Retina (tissue), 1 donor: ENCODE measurements around the gene PIK3AP1.

Experiments used
- DNase-seq: peaks from one replicate; pipeline ENCODE4 v3.0.0-alpha.2; 2016

PIK3AP1 gene

DNA sequence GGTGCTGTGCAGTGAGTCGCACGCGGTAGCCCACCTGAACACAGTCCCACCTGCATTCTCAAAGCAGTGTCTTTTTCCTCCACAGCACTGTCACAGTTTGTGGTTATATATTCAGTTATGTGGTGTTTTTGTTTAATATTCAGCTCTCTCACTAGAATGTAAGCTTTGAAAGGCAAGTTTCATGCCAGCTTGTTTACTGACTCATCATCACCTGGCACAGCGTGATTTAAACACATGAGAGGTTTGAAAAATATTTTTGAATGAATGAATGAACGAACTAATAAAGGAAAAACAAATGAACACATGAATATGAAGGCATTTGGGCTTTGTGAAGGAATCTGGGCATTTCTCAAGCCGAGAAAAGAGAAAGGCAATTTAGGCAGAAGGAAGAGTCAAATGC, 81.6 kb downstream of the PIK3AP1 start:
- DNase-seq = no peak

DNA sequence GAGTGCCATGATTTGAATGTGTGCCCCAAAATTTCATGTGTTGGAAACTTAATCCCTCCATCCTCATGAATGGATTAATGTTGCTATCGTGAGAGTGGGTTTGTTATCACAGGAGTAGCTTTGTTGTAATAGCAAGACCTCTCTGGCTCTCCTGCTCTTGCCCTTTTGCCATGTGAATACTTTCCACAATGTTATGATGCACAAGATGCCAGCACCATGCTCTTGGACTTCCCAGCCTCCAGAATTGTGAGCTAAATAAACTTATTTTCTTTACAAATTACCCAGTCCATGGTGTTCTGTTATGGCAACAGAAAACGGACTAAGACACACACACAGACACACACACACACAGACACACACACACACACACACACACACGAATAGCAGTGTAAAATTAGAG, 82.2 kb downstream of the PIK3AP1 start:
- DNase-seq = no peak

DNA sequence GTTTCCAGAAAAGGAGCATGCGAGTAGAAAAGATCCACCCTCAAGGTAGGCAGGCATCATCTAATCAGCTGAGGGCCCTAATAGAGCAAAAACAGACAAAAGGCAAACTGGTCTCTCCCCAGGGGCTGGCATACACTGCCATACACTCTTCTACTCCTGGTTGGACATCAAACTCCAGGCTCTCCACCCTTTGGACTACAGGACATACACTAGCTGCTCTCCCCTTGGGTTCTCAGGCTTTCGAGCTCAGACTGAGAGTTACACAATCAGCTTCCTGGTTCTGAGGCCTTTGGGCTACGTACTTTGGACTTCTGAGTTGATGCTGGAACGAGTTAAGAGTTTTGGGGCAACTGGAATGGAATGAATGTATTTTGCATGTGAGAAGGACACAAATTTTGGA, 82.6 kb downstream of the PIK3AP1 start:
- DNase-seq = no peak

GRCh38 chr10:96636551-96636950, 83.8 kb downstream of the PIK3AP1 start:
- no peak for DNase-seq

- DNase-seq = no peak
These were observed 87.2 kb downstream of the PIK3AP1 start for GRCh38 chr10:96632974-96633710.

GRCh38 chr10:96627292-96627691, 93.0 kb downstream of the PIK3AP1 start:
- no peak for DNase-seq

DNA sequence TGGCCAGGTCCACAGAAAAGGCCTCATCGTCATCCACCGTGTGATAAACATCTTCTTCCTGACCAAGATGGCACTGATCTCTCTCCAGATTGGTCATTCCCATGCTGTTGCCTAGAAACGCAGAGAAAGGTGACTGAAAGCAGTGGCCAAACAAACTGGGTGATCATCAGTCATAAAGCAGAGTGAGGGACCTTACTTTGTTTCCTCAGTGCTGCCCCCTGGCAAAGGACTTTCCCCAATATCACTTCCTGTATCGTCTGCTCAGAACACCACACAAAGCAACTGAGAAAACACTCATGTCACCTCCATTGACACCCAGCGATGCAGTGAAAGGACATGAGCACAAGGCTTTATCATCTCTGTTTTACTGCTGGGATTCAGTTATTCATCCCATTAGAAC, 93.5 kb downstream of the PIK3AP1 start:
- no peak for DNase-seq

GRCh38 chr10:96625173-96625572, 95.1 kb downstream of the PIK3AP1 start:
- DNase-seq = no peak

- no peak for DNase-seq
These were observed 98.1 kb downstream of the PIK3AP1 start for GRCh38 chr10:96622013-96622787.

- DNase-seq = no peak
These were observed 100.2 kb downstream of the PIK3AP1 start for GRCh38 chr10:96619796-96620773.

- DNase-seq = no peak
These were observed 101.2 kb downstream of the PIK3AP1 start for GRCh38 chr10:96619120-96619519.

- DNase-seq = peak; percentile 34
These were observed 101.7 kb downstream of the PIK3AP1 start for GRCh38 chr10:96618653-96619052.

DNA sequence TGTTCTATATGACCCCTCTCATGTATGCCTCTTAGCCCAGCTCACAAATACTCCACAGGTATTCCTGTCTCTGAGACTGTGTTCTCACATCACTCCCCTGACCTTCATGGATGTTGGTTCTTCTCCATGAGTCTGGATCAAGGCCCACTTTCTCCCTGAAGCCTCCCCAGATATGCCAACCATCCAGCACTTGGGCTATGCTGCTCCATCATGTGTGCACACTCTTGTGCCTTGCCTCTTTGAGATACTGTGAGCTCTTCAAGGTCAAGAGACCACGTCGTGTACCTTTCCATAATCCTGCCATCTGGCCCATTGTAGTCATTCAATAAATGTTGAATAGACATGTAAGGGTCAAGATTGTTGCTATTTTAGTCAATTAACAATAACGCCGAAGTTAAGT, 103.4 kb downstream of the PIK3AP1 start:
- DNase-seq = no peak

DNA sequence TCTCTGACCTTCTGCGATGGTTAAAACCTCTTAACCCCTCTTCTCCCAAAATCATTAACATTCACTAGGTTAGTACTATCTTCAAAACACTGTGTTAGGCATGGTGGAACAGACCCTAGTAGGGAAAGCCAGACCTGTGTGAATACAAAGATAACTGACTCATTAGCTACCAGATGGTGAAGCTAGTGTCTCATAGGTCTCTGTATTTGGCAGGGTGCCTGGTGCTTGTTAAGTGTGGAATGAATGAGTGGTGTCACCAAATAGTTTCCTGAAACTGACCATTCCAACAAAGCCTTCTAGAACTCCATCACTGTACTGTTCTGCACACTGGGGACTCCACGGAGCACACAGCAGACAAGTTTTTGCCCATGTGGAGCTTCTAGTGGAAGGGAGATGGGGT, 105.8 kb downstream of the PIK3AP1 start:
- DNase-seq = no peak

DNA sequence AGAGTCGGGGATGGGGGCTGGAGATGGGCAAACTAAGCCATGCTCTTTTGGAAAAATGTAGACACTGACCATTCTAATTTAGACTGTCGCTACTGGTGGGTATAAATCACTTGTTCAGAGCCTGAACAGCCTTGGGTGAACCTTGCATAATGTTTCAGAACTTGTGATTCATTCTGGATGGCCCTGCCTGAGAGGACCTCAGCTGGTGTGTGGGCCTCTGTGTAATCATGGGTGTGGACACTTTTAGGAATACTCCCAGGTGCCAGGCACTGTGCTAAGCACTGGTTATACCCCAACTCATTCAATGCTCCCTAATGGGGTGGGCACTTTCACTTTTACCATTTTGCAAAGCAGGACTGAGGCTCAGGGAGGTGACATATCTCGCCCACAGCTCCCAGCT, 106.7 kb downstream of the PIK3AP1 start:
- DNase-seq = no peak

DNA sequence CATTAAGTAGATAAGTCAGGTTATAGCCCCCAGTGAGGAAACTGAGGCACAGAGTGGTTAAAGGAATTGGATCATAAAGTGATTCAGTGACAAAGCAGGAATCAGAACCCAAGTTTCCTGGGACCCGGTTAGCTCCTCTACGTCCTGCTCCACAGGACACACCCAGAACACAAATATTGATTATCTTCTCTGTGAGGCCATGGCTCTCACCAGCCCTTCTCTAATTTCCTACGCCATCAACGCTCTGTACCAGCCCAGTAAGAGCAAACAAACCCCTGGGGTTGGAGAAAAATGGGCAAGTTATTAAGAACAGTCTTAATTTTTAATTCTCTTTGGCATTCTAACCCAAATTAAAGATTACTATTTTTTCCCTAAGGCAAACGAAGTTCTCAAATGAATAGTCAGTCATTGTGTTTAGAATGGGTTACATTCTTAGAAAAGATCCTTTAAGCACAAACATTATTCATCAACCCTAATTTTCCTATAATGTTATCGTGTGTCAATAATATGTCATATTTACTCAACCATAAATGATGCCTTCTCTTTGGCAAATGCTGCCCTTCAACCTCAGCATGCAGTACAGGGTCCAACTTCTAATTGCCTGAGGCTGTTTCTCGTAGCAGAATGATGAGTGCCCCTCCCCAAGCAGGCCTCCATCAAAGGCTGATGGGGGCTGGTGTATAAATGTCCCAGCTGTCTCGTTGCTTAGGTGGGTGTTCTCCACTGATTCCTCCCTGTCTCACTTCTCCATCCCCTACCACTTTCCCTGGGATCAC, 108.1 kb downstream of the PIK3AP1 start:
- DNase-seq = no peak

DNA sequence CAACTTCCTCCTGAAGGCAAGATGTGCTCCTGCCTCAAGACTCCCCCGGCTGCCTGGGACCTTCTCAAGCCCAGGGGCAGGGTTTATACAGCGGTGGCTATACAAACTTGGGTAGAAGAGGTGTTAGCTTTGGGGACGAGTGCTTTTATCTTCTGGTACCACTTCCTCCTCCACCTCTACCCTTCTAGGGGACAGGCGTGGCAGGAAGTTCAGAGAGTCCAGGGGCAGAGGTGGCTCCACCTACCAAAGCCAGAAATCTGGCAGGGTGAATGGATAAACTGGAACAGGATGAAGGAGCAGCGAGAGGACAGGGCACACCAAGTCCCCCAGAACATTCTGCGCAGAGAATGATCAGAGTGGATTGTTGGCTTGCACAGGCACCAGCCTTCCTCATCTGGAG, 109.5 kb downstream of the PIK3AP1 start:
- DNase-seq = no peak

GRCh38 chr10:96609510-96609909, 110.8 kb downstream of the PIK3AP1 start:
- DNase-seq = no peak

DNA sequence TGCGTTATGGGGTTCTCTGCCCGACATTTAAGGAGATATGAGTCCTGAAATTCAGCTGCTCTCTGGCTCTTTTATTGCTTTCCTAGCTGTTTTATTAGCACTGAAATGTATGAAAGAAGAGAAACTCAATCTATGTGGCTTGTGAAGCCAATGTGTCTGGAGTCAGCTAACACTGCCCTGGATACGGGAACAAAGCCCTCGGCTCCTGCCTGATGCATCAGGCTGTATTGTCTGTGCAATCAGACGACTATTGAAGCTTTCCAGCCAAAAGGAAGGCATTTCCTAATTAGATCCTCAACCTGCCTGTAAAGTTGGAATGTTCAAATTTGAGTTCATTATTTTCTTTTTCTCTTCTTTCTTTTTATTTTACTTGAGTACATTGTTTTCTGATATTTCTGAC, 111.5 kb downstream of the PIK3AP1 start:
- DNase-seq = no peak

GRCh38 chr10:96608262-96608661, 112.1 kb downstream of the PIK3AP1 start:
- DNase-seq = no peak

GRCh38 chr10:96606946-96607345, 113.4 kb downstream of the PIK3AP1 start:
- no peak for DNase-seq

- no peak for DNase-seq
These were observed 114.1 kb downstream of the PIK3AP1 start for GRCh38 chr10:96606216-96606615.
